HG03064 (cell line): ENCODE data around the gene RSRC2.

Source experiments
- ATAC-seq: cut with Tn5 transposase; IDR thresholded peaks from one replicate; pipeline ENCODE4 v1.9.1; 2021; ENCODE audit warnings: low read depth; ENCODE audit not compliant: unreplicated experiment

The RSRC2 gene

DNA sequence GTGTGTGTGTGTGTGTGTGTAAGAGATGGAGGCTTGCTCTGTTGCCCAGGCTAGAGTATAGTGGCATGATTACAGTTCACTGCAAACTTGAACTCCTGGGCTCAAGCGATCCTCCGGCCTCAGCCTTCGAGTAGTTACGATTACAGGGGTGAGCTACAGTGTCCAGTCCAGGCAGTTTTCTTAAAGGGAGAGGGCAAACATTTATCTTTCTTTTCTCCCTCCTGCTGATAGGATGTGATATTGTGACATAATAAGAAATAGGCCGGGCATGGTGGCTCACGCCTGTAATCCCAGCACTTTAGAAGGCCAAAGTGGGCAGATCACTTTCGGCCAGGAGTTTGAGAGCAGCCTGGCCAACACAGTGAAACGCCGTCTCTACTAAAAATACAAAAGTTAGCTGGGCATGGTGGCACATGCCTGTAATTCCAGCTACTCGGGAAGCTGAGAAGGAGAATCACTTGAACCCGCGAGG, 72.5 kb downstream of the RSRC2 start:
- ATAC-seq: no peak
